H4 (cell line): ENCODE measurements around the gene ILRUN. TPM values are rescaled to one million over a fixed set of nuclear protein-coding genes. Genes with fewer than 3 reads are reported as not detected.
"Not testable (repeated sequence)": the region's sequence is repeated elsewhere in the genome, so short reads cannot be mapped to it uniquely, and the experiment has no call there.

Experiments used
- DNase-seq: peaks from one replicate; pipeline ENCODE4 v3.0.0-alpha.2; 2015; ENCODE audit warnings: low spot score
- total RNA-seq: library from RNA; depleted of rRNA; stranded (reverse); fragments of >200 nt; shearing (Covaris generic); gene quantifications from 2 replicates; pipeline ENCODE4 v1.2.3, GENCODE V29; 2014; rRNA removed

The ILRUN gene
- total RNA-seq, 1 experiment from 2014 or later = 28.9 TPM

DNA sequence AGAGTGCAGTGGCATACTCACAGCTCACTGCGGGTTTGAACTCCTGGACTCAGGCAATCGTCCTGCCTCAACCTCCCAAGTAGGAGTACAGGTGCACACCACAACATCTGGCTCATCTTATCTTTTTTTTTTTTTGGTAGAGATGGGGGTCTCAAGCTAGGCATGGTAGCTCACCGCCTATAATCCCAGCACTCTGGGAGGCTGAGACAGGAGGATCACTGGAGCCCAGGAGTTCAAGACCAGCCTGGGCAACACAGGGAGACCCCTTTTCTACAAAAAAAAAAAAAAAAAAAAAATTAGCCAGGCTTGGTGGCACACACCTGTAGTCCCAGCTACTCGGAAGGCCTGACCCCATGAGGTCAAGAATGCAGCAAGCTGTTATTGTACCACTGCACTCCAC, 31.5 kb downstream of the ILRUN start:
- no peak for DNase-seq

DNA sequence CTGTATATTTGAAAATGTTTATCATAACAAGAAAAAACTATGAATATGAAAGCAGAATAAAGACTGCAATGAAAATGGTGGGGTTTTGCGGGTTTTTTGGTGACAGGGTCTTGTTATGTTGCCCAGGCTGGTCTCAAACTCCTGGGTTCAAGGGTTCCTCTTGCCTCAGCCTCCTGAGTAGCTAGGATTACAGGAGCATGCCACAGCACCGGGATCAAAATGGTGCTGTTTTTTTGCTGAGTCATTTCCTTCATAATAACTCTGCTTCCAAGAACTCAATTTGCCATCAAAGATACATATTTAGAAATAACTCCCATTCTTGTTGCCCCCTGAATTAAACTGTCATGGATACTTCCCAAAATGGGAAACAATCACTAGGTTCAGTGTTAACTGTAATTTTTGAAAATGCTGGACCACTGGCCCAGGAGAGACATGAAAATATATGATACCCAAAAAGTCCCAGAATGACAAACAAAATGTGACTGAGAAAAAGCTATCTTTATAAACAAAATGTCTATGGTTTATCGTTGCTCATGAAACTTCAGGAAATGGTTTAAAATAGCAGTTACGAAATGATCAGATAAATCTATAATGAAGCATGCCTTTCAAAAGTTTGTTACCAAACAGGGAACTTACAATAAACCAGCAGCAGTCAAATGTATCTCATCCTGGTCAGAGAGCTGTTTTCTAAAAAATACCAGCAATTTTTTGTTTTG, 32.2 kb downstream of the ILRUN start:
- DNase-seq = peak; percentile 30

DNA sequence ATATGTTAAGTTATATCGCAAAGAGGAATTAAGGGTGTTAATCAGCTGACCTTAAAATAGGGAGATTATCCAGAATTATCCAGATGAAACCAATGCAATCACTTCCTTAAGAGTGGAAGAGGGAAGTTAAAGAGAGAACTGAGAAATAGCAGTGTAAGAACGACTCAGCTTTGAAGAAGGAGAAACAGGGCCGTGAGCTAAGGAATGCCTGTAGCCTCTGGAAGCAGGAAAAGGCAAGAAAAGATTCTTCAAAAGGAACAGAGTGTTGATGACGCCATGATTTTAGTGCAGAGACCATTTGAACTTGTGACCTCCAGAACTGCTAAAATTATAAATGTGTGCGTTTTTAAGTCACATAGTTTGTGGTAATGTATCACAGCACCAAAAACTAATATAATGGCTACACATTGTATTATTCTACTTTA, 32.7 kb downstream of the ILRUN start:
- peak; percentile 10 for DNase-seq

DNA sequence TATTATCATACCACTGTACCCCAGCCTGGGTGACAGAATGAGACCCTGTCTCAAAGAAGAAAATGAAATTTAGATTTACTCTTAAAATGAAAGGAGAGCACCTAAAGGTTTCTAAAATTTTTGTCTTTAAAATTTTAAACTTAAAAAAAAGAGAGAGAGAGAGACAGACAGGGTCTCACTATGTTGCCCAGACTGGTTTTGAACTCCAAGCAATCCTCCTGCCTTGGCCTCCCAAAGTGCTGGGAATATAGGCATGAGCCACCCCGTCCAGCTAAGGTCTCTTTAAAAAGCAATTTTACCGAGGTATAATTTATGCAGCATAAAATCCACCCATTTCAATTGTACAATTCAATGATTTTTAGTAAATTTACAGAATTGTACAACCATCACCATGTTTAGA, 33.2 kb downstream of the ILRUN start:
- no peak for DNase-seq

DNA sequence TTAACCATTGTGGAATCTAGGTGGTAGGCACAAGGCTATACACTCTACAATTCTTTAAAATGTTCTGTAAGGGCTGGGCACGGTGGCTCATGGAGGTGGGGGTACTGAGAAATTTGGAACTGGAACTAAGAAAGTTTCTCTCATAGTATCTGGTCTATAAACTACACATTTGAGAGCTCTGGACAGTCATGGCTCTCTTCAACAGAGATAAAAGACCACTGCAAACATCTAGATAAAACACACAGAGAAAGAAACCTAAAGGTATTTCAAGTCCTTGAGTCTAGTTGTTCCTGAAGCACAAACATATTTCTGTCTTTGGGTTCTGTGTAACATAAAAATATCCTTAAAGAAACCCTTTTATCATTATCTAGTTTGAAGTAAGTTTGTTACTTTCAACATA, 35.2 kb downstream of the ILRUN start:
- no peak for DNase-seq

DNA sequence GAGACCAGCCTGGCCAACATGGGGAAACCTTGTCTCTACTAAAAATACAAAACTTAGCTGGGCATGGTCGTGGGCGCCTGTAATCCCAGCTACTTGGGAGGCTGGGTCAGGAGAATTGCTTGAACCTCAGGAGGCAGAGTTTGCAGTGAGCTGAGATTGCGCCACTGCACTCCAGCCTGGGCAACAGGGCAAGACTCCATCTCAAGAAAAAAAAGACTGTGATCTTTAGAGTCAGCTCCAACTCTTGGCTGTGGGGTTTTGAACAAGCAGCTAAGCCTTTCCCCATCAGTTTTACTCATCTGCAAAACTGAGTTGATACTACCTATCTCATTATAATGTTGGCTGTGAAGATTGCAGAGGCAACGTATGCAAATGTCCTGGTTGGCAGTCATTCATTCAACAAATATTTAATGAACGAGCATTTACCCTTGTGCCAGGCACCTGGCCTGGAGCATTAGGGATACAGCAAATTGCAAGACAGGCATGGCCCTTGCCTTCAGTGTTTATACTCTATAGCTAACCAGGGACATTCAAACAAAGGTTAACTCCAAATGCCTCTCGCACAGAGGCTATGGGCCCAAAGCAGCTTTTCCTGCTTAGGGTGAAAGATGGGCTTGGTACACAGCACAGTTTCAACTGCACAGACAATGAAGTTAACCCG, 37.8 kb downstream of the ILRUN start:
- DNase-seq = no peak

DNA sequence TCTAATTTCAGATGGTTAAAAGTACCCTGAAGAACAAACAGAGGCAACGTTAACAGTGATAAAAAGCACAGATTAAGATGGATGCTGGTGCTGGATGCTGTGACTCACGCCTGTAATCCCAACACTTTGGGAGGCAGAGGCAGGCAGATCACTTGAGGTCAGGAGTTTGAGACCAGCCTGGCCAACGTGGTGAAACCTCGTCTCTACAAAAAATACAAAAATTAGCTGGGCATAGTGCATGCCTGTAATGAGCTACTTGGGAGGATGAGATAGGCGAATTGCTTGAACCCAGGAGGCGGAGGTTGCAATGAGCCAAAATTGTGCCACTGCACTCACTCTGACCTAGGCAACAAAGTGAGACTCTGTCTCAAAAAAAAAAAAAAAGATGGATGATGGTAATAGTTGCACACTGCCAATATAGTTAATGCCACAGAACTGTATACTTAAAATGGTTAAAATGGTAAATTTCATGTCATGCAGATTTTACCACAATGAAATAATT, 38.5 kb downstream of the ILRUN start:
- peak; percentile 38 for DNase-seq

DNA sequence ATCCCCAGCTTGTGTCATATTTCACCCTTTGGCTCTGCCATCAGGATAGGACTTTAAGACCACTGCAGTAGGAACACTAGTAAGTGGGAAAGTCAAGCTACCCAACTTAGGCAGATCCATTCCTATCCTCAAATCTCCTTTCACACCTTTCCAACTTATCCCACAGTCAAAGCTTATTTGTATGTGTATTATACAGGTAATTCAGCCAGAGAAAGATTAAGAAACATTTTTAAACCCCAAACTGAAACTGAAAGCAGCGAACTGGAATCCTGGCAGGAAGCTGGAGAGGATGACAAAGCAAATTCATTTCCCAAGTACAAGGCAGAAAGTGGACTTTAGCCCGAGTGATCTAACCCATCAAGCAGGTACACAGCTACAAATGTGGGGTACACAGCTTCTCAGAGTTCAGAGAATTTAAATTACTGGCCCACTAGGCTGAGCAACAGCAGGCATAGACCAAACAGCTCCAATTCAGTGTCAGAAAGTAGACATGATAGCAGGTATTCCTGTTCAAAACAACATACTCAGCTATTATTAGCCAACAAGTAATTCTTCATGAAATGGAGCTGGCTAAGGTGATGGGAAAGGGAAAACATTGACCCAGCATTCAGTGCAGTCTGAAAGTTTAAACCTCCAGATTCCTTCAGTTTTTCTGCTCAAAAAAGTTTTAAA, 39.1 kb downstream of the ILRUN start:
- DNase-seq = peak; percentile 88

DNA sequence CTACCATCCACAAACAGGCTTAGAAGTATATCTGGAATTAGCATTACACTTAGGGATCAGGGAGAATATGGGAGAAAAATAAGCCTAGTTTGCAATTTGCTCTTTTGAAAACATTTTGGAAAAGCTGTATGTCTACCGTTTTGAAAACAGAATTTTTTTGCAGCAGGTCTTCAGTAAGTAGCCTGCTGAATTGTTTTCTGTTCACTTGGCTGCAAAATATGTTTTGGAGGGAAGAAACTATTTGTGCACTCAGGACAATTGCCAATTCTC, 39.6 kb downstream of the ILRUN start:
- DNase-seq = peak; percentile 58

DNA sequence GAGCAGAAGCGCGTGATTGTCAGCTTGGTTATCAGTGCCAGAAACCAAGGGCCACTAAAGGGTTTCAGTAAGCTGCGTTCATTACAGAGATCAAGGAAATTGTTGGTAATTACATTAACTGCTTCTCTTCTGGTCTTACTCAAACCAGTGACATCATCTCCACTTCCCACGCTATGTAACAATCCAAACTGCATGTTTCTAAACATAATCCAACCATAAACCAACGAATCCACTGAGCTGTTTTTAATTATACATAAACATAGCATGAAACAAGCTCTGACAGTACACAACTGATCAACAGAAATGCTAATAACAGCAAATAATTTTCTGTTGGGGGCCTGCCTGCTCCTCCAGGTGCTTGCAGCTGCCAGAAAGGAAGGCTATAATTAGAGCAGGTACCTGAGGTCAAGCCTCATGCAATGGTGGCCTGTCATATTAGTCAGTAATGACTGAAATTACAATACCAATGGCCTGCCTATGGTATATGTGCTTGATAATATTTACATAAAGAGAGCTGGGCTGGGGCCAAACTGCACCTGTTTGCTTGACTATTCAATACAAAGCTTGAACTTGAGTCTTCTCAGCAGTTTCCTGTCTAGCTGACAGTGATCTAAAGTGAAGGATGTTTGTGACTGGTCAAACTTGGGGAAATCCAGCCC, 40.1 kb downstream of the ILRUN start:
- peak; percentile 84 for DNase-seq

DNA sequence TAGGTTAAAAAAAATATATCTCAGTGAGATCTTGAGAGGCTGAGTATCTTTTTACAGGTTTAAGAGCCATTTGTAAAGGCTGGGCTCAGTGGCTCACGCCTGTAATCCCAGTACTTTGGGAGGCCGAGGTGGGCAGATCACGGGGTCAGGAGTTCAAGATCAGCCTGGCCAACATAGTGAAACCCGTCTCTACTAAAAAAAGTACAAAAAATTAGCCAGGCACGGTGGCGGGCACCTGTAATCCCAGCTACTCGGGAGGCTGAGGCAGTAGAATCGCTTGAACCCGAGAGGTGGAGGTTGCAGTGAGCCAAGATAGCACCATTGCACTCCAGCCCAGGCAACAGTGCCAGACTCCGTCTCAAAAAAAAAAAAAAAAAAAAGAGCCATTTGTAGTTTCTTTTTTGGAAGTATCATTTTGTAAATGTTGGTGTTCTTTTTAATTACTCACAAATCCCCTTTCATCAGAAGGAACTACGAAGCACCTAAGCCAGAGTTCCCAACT, 40.6 kb downstream of the ILRUN start:
- not testable (repeated sequence) for DNase-seq

DNA sequence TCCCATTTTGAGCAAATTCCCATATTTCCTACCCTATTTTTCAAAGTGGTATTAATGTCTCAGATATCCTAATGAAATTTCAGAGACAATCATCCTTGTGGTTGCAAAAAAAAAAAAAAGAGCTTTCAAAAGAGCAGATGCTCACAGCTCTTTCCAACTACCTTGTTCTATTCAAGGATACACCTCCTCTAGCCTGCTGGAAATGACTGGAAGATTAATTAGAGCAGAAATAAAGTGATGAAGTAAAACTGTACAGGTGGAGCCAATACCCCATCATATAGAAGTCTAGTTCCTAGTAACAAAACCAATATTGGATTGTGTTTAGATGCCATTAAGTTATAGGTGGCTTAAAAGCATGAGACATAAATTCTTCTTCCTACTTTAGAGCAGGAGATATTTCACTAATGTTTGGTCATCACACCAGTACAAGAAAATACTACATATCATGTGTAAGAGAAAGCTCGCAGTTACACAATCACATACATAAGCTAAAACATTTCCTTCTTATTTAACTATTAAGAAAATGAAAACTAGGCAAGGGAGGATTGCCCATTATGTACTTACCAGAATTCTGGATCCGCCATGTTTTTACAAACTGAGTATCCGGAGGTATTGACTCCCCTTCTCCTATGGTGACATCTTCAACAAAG, 42.4 kb downstream of the ILRUN start:
- no peak for DNase-seq

DNA sequence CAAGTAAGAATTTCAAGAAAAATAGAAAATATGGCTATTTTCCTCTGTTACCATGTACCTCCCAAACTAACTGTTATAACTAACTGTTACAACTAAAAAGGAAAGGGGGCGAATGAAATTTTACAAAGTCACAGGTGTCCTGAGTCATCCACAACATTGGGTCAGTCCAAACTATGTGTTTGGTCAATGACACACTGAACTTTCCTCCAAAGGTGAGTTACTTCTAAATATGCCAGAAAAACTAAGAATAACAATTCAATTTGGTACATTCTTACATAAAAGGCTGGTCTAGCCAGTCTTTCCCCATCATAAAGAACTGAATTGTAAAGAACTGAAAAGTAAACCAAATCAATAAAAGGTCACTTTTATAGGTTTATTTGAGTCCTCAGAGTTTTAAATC, 44.3 kb downstream of the ILRUN start:
- no peak for DNase-seq

DNA sequence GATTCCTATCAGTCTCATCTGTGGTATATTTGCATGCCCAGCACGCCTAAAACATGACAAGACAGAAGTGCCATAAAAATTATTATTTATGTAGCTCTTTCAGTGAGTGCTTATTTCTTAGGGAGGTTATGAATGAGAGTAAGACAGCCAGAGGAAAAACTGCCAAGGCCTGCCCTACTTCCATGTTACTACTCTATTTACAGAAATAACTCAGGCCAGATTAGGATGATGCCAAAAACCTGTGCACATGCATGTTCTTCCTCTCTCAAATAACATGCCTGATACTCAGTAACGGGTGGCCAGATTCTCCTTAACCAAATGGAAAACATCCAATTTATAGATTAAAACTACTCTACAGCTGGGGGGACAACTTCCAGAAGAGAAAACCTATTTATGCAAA, 45.7 kb downstream of the ILRUN start:
- DNase-seq = no peak

DNA sequence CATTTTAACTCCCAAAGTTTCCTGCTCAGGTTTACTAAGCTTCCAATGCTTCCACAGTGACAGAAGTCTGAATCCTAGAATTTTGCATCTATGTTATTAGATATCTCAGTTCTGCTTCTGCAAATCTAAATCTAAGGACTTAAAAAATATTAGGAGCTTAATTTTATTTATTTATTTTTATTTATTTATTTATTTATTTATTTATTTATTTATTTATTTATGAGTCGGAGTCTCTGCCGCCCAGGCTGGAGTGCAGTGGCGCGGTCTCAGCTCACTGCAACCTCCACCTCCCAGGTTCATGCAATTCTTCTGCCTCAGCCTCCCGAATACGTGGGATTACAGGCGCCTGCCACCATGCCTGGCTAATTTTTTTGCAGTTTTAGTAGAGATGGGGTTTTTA, 46.3 kb downstream of the ILRUN start:
- not testable (repeated sequence) for DNase-seq

DNA sequence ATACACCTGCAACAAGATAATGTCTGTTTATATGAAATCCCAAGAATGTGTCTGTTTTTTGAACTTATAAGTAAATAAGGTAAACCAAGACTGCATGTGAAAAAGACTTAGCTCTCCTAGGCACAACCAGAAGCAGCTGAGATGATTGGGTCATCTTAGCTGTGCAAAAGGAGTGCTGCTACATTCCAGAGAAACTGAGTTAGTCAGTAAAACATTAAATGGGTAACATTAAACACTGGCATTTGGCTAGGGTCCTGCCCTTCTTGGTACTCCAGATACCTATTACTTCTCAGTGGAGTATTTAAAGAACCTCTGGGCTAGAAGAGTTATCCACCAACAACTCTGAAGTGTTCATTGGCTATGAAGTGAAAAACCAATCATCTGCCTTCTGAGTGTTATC, 47.8 kb downstream of the ILRUN start:
- no peak for DNase-seq

Other genes with a start within 250 kb of the ILRUN start
- not detected in 2 replicates for gene PACSIN1, start 230.7 kb downstream of the ILRUN start, total RNA-seq
- 0.29 TPM in 1 of 2 replicates, not detected in the other for gene SPDEF, start 140.4 kb downstream of the ILRUN start, total RNA-seq
- gene SNRPC, start 60.7 kb upstream of the ILRUN start, total RNA-seq = 134 and 194 TPM in 2 replicates
- gene BLTP3A, start 95.3 kb upstream of the ILRUN start, total RNA-seq = 4.4 and 6.2 TPM in 2 replicates
- gene TAF11, start 191.3 kb upstream of the ILRUN start, total RNA-seq = 40.5 and 44.5 TPM in 2 replicates
- gene ANKS1A, start 192.5 kb upstream of the ILRUN start, total RNA-seq = 7.0 and 8.8 TPM in 2 replicates